ENCODE results near the gene SNX19.
"Not testable (repeated sequence)": the region's sequence is repeated elsewhere in the genome, so short reads cannot be mapped to it uniquely, and the experiment has no call there.

The SNX19 gene

DNA sequence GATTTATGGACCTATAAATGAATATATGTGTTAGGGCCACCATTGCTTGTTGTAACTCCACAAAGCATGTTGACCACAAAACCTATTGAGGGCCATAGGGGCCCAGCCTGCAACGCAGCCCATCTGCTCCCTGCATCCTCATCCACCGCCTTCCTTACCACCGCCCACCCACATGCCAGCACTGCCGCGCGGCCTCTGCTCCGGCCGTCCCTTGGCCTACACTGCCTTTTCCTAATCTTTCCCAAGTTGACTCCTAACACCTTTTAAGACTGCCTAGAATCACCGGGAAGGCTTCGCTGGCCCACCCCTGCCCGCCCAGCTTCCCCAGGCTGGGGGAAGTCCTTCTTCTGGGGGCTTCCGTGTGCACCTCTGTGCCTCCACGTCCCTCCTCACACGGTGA is 55.0 kb downstream of the SNX19 start:
- TF ChIP-seq, protein P1, sequence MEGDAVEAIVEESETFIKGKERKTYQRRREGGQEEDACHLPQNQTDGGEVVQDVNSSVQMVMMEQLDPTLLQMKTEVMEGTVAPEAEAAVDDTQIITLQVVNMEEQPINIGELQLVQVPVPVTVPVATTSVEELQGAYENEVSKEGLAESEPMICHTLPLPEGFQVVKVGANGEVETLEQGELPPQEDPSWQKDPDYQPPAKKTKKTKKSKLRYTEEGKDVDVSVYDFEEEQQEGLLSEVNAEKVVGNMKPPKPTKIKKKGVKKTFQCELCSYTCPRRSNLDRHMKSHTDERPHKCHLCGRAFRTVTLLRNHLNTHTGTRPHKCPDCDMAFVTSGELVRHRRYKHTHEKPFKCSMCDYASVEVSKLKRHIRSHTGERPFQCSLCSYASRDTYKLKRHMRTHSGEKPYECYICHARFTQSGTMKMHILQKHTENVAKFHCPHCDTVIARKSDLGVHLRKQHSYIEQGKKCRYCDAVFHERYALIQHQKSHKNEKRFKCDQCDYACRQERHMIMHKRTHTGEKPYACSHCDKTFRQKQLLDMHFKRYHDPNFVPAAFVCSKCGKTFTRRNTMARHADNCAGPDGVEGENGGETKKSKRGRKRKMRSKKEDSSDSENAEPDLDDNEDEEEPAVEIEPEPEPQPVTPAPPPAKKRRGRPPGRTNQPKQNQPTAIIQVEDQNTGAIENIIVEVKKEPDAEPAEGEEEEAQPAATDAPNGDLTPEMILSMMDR (IDR thresholded peaks at IDR 0.05; ENCODE audit: insufficient read depth, low read depth, low read length, missing control alignments), result no peak
- no peak overlapping the region for H3K4me3 ChIP-seq (ENCODE audit: low read length)
- DNase-seq (ENCODE audit: low read depth), result no peak

DNA sequence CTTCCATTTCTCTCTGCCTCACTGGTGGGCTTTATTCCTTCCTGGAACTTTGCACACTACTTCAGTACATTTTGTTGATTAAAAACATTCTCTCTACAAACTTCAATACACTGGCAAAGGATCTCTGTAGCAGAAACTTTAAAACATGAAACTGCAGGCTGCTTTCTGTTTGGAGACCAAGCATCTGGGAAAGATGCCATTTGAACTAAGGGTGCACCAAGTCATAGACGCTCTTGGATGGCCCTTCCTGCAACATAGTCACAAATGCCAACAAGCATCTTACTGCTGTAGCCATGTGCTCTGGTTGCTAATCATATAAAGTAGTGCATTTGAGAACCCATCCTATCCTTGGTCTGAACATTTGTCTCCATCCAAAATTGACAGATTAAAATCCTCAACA is 56.4 kb downstream of the SNX19 start:
- DNase-seq (ENCODE audit: low read depth), result no peak
- no peak overlapping the region for H3K4me3 ChIP-seq (ENCODE audit: low read length)
- TF ChIP-seq, protein P1 (IDR thresholded peaks at IDR 0.05; ENCODE audit: insufficient read depth, low read depth, low read length, missing control alignments), result no peak

DNA sequence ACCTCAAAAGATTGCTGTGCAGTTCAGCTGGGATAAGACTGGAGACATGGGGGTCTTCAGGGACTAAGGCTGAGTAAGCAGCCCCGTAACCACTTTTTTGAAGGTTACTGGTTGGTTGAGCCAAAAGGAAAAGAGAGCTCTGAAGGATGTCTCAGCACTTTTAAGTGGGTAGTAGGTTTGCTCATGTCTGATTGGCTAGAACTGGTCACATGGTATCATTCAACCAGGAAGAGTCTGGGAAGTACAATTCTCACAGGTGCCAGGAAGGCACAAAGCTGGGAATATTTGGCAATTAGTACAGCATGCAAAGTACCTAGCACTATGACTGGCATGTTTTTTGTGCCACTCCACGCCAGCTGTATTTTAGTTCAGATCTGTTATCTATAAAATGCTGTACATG is 58.1 kb downstream of the SNX19 start:
- TF ChIP-seq, protein P1 (IDR thresholded peaks at IDR 0.05; ENCODE audit: insufficient read depth, low read depth, low read length, missing control alignments), result no peak
- DNase-seq (ENCODE audit: low read depth), result no peak
- H3K4me3 ChIP-seq (ENCODE audit: low read length), result no peak overlapping the region

DNA sequence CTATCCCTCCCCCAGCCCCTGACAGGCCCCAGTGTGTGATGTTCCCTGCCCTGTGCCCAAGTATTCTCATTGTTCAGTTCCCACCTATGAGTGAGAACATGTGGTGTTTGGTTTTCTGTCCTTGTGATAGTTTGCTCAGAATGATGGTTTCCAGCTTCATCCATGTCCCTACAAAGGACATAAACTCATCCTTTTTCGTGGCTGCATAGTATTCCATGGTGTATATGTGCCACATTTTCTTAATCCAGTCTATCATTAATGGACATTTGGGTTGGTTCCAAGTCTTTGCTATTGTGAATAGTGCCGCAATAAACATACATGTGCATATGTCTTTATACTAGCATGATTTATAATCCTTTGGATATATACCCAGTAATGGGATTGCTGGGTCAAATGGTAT is 60.6 kb downstream of the SNX19 start:
- DNase-seq (ENCODE audit: low read depth); H3K4me3 ChIP-seq (ENCODE audit: low read length): not testable (repeated sequence)

DNA sequence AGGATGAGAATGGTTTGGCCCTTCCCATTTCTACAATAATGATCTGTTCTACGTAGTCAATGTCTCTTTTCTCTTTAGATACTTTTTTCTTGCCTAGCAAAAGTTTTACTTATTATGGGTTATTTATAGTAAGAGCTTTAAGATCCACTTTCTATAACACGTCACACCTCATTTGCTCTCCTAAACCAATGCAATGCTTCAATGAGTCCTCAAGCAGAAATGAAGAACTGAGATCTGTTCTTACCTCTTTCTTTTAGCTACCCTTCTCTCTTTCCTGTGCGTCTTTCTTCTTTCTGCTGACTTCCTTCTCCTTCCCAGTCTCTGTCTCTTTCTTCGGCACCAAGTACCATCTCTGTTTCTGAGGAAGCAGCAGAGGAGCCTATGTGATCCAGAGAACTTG is 61.8 kb downstream of the SNX19 start:
- no peak for DNase-seq (ENCODE audit: low read depth)
- no peak overlapping the region for H3K4me3 ChIP-seq (ENCODE audit: low read length)
- TF ChIP-seq, protein P1 (IDR thresholded peaks at IDR 0.05; ENCODE audit: insufficient read depth, low read depth, low read length, missing control alignments), result no peak

DNA sequence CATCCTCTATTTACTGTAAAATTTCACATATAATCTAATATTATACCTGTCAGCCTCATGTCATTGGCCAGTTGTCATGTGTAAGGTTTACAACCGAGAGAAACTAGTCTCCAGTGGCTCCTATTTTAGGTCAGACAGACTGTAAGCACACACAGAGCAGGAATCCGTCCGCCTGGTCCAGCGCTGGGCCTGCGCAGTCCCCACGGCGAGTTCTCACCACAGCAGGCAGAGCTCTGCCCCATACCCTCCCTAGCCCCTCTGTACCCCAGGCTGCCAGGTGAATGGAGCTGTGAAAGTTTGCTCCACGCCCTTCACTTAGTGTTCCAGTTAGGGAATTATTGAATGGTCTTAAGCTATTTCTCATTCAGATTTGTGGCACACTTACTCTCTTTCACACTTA is 63.7 kb downstream of the SNX19 start:
- no peak for DNase-seq (ENCODE audit: low read depth)
- TF ChIP-seq, protein P1 (IDR thresholded peaks at IDR 0.05; ENCODE audit: insufficient read depth, low read depth, low read length, missing control alignments), result no peak
- H3K4me3 ChIP-seq (ENCODE audit: low read length), result no peak overlapping the region

DNA sequence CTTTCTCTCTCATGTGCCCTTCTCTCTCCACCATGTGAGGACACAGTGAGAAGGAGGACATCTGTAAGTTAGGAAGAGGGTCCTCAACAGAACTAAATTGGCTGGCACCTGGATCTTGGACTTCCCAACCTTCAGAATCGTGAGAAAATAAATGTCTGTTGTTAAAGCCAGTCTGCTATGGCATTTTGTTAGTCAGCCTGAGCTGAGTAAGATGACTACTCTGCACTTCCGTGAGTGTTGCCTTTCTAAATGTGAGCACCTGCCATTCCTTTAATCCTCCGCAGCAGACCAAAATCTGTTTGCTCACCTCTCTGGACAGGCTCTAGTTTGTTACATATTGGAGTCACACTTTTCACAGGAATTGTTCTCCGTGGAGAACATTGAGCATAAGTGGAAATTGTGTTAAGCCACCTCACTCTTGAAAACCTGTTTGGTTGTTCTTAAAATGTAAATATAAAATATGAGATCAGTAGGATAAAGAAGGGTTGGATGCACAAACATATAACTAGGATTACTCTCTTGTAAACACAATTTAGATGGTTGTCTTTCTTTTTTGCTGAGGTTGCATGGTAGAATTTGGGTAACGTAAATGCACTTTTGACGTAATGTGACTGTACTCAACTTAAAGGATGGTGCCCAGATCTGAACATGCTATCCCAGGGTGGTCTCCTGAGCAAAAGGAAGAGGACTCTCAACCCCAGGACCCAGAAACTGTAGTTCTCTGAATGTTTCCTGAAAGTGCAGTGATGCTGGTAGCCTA is 65.9 kb downstream of the SNX19 start:
- TF ChIP-seq, protein P1 (IDR thresholded peaks at IDR 0.05; ENCODE audit: insufficient read depth, low read depth, low read length, missing control alignments), result no peak
- H3K4me3 ChIP-seq (ENCODE audit: low read length), result no peak overlapping the region
- peak; percentile 40 for DNase-seq (ENCODE audit: low read depth)

All from epithelial cell of esophagus (primary cell).